ENCODE data around the gene CEP112.
A peak's percentile ranks its signal among the peaks of the same experiment; 100 is the strongest.

DNA sequence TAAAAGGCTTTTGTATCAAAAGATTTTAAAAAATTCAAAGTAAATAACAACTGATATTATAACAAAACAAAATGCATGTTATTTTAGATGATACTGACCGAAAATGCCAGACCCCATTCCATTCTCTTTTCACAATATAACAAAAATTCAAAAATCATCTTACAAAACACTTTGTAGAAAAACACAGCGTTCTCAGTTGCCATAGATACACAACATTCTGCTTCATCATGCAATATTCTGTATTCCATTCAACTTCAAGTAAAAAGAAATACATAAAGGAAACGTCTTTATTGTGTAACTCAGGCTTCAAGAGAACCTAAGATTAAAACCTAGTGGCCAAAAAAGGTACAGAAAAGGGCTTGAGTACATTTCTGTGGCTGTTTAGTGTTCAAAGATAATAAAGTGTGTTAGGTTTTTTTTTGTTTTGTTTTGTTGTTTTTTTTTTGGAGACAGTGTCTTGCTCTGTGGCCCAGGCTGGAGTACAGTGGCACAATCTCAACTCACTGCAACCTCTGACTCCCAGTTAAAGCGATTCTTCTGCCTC, 250.5 kb downstream of the CEP112 start:
- TF ChIP-seq, protein P1, sequence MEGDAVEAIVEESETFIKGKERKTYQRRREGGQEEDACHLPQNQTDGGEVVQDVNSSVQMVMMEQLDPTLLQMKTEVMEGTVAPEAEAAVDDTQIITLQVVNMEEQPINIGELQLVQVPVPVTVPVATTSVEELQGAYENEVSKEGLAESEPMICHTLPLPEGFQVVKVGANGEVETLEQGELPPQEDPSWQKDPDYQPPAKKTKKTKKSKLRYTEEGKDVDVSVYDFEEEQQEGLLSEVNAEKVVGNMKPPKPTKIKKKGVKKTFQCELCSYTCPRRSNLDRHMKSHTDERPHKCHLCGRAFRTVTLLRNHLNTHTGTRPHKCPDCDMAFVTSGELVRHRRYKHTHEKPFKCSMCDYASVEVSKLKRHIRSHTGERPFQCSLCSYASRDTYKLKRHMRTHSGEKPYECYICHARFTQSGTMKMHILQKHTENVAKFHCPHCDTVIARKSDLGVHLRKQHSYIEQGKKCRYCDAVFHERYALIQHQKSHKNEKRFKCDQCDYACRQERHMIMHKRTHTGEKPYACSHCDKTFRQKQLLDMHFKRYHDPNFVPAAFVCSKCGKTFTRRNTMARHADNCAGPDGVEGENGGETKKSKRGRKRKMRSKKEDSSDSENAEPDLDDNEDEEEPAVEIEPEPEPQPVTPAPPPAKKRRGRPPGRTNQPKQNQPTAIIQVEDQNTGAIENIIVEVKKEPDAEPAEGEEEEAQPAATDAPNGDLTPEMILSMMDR (conservative IDR thresholded peaks at IDR 0.05; ENCODE audit: low read depth, low read length): 0 out of 2 replicates have a peak, but pooled peaks have one; percentile 2
- TF ChIP-seq CEBPB (IDR thresholded peaks at IDR 0.05; ENCODE audit: low read depth, low read length): no peak

All from IMR-90 (cell line).